Inflammatory macrophage (primary cell): ENCODE measurements around the gene DGKI.
"Not testable (repeated sequence)": the region's sequence is repeated elsewhere in the genome, so short reads cannot be mapped to it uniquely, and the experiment has no call there.

Source experiments
- DNase-seq, 2 donors: peaks; one replicate each; pipeline ENCODE4 v3.0.0-alpha.2; 2020 to 2022

DGKI gene

GRCh38 chr7:137462074-137462715, 384.6 kb downstream of the DGKI start:
- DNase-seq, result no peak

GRCh38 chr7:137458399-137458798, 388.4 kb downstream of the DGKI start:
- no peak for DNase-seq

- peak; percentile 4 to 11 for DNase-seq
Measured at GRCh38 chr7:137454767-137455166, 392.0 kb downstream of the DGKI start.

- peak; percentile 22 to 58 for DNase-seq
Measured at GRCh38 chr7:137454246-137454724, 392.5 kb downstream of the DGKI start.

- DNase-seq, result no peak
Measured at GRCh38 chr7:137453356-137453755, 393.4 kb downstream of the DGKI start.

GRCh38 chr7:137449016-137449415, 397.8 kb downstream of the DGKI start:
- no peak for DNase-seq

GRCh38 chr7:137448572-137448971, 398.2 kb downstream of the DGKI start:
- DNase-seq, result not testable (repeated sequence)

- no peak for DNase-seq
Measured at GRCh38 chr7:137446025-137446424, 400.7 kb downstream of the DGKI start.

- DNase-seq, result no peak
Measured at GRCh38 chr7:137445268-137445667, 401.5 kb downstream of the DGKI start.

- DNase-seq, result no peak
Measured at GRCh38 chr7:137443616-137444015, 403.2 kb downstream of the DGKI start.

GRCh38 chr7:137441451-137441850, 405.3 kb downstream of the DGKI start:
- no peak for DNase-seq

- no peak for DNase-seq
Measured at GRCh38 chr7:137439829-137440825, 406.6 kb downstream of the DGKI start.

GRCh38 chr7:137434946-137435345, 411.8 kb downstream of the DGKI start:
- DNase-seq, result no peak

- no peak for DNase-seq
Measured at GRCh38 chr7:137434530-137434929, 412.2 kb downstream of the DGKI start.

GRCh38 chr7:137423321-137423720, 423.5 kb downstream of the DGKI start:
- DNase-seq, result no peak

GRCh38 chr7:137421366-137421765, 425.4 kb downstream of the DGKI start:
- DNase-seq, result no peak

- no peak for DNase-seq
Measured at GRCh38 chr7:137418841-137419240, 427.9 kb downstream of the DGKI start.

- DNase-seq, result no peak
Measured at GRCh38 chr7:137417464-137417863, 429.3 kb downstream of the DGKI start.

GRCh38 chr7:137413901-137414300, 432.9 kb downstream of the DGKI start:
- no peak for DNase-seq

GRCh38 chr7:137411446-137411845, 435.3 kb downstream of the DGKI start:
- no peak for DNase-seq

GRCh38 chr7:137408126-137408525, 438.6 kb downstream of the DGKI start:
- no peak for DNase-seq

- DNase-seq, result no peak
Measured at GRCh38 chr7:137407078-137407477, 439.7 kb downstream of the DGKI start.

- no peak for DNase-seq
Measured at GRCh38 chr7:137404660-137405317, 442.0 kb downstream of the DGKI start.
